ENCODE measurements around the gene VWA3A.

Gene VWA3A

DNA sequence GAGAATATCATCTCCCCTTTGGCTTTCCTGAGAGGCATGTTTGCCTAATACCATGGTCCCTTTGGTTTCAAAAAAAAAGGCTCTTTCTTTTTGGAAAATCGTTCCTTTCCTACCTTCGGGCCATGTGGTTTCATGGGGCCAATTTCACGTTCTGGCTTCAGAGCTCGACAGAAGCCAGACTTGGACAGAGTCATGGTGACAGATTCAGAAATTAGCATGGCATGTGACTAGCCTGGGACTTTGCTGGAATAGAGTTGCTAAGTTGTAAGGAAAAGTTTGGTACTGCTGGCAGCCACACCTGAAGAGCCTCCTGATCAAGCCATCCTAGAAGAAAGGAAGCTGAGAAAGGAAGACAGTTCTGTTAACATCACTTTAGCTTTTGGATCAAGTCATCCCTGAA lies 2.4 kb upstream of the VWA3A start:
- TF ChIP-seq FOXM1 (IDR thresholded peaks at IDR 0.05; ENCODE audit: borderline replicate concordance) (no peak), HDGF (IDR thresholded peaks at IDR 0.05; ENCODE audit: borderline replicate concordance) (no peak), BHLHE40 (IDR thresholded peaks at IDR 0.05; ENCODE audit: borderline replicate concordance) (no peak), FOXA1 (IDR thresholded peaks at IDR 0.05) (no peak), CTBP1 (IDR thresholded peaks at IDR 0.05; ENCODE audit: borderline replicate concordance) (no peak), SP1 (IDR thresholded peaks at IDR 0.05) (no peak), ARNT (IDR thresholded peaks at IDR 0.05) (no peak), TARDBP (IDR thresholded peaks at IDR 0.05) (no peak), L3MBTL2 (conservative IDR thresholded peaks at IDR 0.05) (no peak), LEF1 (IDR thresholded peaks at IDR 0.05; ENCODE audit: borderline replicate concordance) (no peak), SUZ12 (IDR thresholded peaks at IDR 0.05) (no peak), FOXK2 (IDR thresholded peaks at IDR 0.05) (no peak), NFRKB (IDR thresholded peaks at IDR 0.05) (no peak)
- no peak for DNase-seq (ENCODE audit: extremely low spot score)
- POLR2A ChIA-PET = no interaction called here
- CTCF ChIA-PET = interaction anchor here (1.9 kb wide), 1 partner anchor 12 kb away, joined by 10 read pairs; no protein-coding TSS in a partner anchor

DNA sequence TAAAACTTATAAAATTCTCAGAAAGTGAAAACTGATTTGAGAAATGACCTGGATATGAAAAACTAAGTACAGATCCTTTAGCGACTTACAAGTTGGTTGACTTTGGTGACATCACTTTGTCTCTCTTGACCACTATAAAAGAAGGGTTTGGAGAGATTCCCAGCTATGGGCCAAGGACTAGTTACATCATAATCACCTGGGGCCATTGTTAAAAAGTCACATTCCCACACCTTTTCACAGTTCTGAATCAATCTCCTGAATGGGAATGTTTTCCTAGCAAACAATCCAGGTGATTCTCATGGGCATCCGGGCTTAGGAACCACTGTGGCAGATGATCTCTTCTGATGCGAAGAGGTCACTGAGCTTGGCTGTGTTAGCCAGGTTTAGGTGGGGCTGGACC lies 620 bp upstream of the VWA3A start:
- no peak for DNase-seq (ENCODE audit: extremely low spot score)
- ChIA-PET POLR2A (interaction anchor here (1.2 kb wide), 1 partner anchor 85 kb away, joined by 4 read pairs; no protein-coding TSS in a partner anchor), CTCF (interaction anchor here (2.1 kb wide), 1 partner anchor 14 kb away, joined by 10 read pairs; no protein-coding TSS in a partner anchor)
- no peak for TF ChIP-seq TARDBP (IDR thresholded peaks at IDR 0.05)
- TF ChIP-seq, protein P1, sequence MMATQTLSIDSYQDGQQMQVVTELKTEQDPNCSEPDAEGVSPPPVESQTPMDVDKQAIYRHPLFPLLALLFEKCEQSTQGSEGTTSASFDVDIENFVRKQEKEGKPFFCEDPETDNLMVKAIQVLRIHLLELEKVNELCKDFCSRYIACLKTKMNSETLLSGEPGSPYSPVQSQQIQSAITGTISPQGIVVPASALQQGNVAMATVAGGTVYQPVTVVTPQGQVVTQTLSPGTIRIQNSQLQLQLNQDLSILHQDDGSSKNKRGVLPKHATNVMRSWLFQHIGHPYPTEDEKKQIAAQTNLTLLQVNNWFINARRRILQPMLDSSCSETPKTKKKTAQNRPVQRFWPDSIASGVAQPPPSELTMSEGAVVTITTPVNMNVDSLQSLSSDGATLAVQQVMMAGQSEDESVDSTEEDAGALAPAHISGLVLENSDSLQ (IDR thresholded peaks at IDR 0.05) = no peak
- no peak for TF ChIP-seq ZNF384 (IDR thresholded peaks at IDR 0.05)
- no peak for TF ChIP-seq L3MBTL2 (conservative IDR thresholded peaks at IDR 0.05)
- no peak for TF ChIP-seq HDGF (IDR thresholded peaks at IDR 0.05; ENCODE audit: borderline replicate concordance)
- TF ChIP-seq ARNT (IDR thresholded peaks at IDR 0.05) = no peak
- TF ChIP-seq ELF4 (IDR thresholded peaks at IDR 0.05) = no peak
- no peak for TF ChIP-seq FOXK2 (IDR thresholded peaks at IDR 0.05)
- no peak for TF ChIP-seq BHLHE40 (IDR thresholded peaks at IDR 0.05; ENCODE audit: borderline replicate concordance)
- TF ChIP-seq CTBP1 (IDR thresholded peaks at IDR 0.05; ENCODE audit: borderline replicate concordance) = no peak

DNA sequence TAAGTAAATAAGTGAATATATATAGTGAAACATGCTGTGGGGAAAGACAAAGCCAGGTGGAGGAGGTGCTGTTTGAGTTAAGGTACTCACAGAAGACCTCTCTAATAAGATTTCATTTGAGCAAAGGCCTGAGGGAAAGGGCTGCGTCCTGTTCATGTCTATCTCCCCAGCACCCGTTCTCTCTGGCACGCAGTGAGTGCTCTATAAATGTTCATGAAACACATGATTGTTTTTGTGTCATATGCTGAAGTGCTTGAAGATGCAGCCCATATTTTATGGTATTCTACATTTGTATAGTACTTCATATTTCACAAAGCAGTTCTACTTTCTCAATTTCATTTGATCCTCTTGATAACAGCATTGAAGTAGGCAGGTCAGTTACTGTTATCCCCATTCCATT lies 990 bp downstream of the VWA3A start:
- DNase-seq (ENCODE audit: extremely low spot score) = no peak
- ChIA-PET CTCF (interaction anchor here (2.1 kb wide), 1 partner anchor 16 kb away, joined by 10 read pairs; no protein-coding TSS in a partner anchor), POLR2A (no interaction called here)
- TF ChIP-seq BHLHE40 (IDR thresholded peaks at IDR 0.05; ENCODE audit: borderline replicate concordance) = no peak
- TF ChIP-seq FOXK2 (IDR thresholded peaks at IDR 0.05) = no peak
- TF ChIP-seq TARDBP (IDR thresholded peaks at IDR 0.05) = no peak
- TF ChIP-seq ELF4 (IDR thresholded peaks at IDR 0.05) = no peak
- TF ChIP-seq SUZ12 (IDR thresholded peaks at IDR 0.05) = no peak
- TF ChIP-seq ARNT (IDR thresholded peaks at IDR 0.05) = no peak
- no peak for TF ChIP-seq ZNF384 (IDR thresholded peaks at IDR 0.05)
- no peak for TF ChIP-seq LEF1 (IDR thresholded peaks at IDR 0.05; ENCODE audit: borderline replicate concordance)
- no peak for TF ChIP-seq FOXM1 (IDR thresholded peaks at IDR 0.05; ENCODE audit: borderline replicate concordance)
- no peak for TF ChIP-seq HDGF (IDR thresholded peaks at IDR 0.05; ENCODE audit: borderline replicate concordance)
- TF ChIP-seq, protein P1 (IDR thresholded peaks at IDR 0.05) = no peak

DNA sequence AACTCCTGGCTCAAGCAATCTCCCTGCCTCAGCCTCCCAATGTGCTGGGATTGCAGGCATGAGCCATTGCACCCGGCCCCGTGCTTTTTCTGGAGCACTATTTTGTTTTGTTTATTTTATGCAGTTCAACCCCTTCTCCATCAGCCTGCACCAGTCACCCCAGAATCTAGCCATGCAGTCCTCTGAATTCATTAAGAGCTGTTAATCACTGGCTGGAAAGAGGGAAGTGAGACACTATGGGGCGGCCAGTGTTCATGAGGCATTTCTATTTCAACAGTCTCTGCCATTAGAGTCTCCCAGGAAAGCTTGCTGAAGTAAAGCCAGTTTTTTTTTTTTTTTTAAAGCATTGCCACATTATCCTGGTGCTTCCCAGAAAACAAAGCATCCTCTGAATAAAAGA lies 1.7 kb downstream of the VWA3A start:
- CTCF ChIA-PET = interaction anchor here (0.6 kb wide), 1 partner anchor 12 kb away, joined by 4 read pairs; no protein-coding TSS in a partner anchor
- TF ChIP-seq ARNT (IDR thresholded peaks at IDR 0.05) (no peak), CTBP1 (IDR thresholded peaks at IDR 0.05; ENCODE audit: borderline replicate concordance) (no peak), FOXA1 (IDR thresholded peaks at IDR 0.05) (no peak), TARDBP (IDR thresholded peaks at IDR 0.05) (no peak), LEF1 (IDR thresholded peaks at IDR 0.05; ENCODE audit: borderline replicate concordance) (no peak), SUZ12 (IDR thresholded peaks at IDR 0.05) (no peak), SP1 (IDR thresholded peaks at IDR 0.05) (no peak), HDGF (IDR thresholded peaks at IDR 0.05; ENCODE audit: borderline replicate concordance) (no peak), FOXM1 (IDR thresholded peaks at IDR 0.05; ENCODE audit: borderline replicate concordance) (no peak), ELF4 (IDR thresholded peaks at IDR 0.05) (no peak), ZNF384 (IDR thresholded peaks at IDR 0.05) (no peak), NFRKB (IDR thresholded peaks at IDR 0.05) (no peak), BHLHE40 (IDR thresholded peaks at IDR 0.05; ENCODE audit: borderline replicate concordance) (no peak), FOXK2 (IDR thresholded peaks at IDR 0.05) (no peak), L3MBTL2 (conservative IDR thresholded peaks at IDR 0.05) (no peak)
- TF ChIP-seq, protein P1 (IDR thresholded peaks at IDR 0.05) = no peak
- no peak for DNase-seq (ENCODE audit: extremely low spot score)
- POLR2A ChIA-PET = no interaction called here

DNA sequence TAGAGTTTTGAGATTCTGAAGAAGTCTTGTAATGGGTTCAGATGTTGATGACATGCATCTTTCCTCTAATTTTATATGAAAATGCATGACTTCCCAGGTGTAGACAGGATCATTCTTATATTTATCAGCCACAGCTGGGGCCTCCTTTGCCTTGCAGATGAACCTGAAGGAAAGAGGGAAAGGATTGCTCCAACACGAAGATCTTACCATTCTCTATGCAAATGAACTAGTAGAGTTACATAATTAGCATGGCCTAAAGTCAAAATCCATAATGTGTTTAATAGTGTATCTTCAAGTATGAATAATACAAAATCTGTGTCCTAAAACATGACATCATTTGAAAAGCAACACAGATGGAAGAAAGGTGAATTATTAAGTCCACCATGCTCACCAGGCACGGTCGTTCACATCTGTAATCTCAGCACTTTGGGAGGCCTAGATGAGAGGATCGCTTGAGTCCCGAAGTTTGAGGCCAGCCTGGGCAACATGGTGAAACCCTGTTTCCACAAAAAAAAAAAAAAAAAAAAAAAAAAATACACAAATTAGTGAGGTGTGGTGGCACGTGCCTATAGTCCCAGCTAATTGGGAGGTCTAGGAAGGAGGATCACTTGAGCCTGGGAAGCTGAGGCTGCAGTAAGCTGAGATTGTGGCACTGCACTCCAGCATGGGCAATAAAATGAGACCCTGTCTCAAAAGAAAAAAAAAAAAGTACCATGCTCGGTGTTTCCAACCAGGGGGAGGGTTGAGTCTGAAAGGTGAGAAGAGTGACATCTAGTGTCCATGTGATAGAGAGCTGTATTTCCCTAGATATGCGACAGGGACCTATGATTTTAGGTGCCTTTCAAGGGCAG lies 6.3 kb downstream of the VWA3A start:
- ChIA-PET POLR2A (no interaction called here), CTCF (interaction anchor here (0.6 to 1.7 kb wide), 16 partner anchors 10 to 158 kb away, joined by 3 to 8 read pairs (median 4); partner anchors contain the start of genes MOSMO and PDZD9)
- TF ChIP-seq FOXK2 (IDR thresholded peaks at IDR 0.05) (no peak), ZNF384 (IDR thresholded peaks at IDR 0.05) (peak; percentile 99), SP1 (IDR thresholded peaks at IDR 0.05) (no peak), L3MBTL2 (conservative IDR thresholded peaks at IDR 0.05) (peak; percentile 56; the same call in 1 of the 2 replicates)
- TF ChIP-seq, protein P1 (IDR thresholded peaks at IDR 0.05) = peak; percentile 69
- peak; percentile 80 for DNase-seq (ENCODE audit: extremely low spot score)
